ENCODE results near the gene TOMM70.

Gene TOMM70

DNA sequence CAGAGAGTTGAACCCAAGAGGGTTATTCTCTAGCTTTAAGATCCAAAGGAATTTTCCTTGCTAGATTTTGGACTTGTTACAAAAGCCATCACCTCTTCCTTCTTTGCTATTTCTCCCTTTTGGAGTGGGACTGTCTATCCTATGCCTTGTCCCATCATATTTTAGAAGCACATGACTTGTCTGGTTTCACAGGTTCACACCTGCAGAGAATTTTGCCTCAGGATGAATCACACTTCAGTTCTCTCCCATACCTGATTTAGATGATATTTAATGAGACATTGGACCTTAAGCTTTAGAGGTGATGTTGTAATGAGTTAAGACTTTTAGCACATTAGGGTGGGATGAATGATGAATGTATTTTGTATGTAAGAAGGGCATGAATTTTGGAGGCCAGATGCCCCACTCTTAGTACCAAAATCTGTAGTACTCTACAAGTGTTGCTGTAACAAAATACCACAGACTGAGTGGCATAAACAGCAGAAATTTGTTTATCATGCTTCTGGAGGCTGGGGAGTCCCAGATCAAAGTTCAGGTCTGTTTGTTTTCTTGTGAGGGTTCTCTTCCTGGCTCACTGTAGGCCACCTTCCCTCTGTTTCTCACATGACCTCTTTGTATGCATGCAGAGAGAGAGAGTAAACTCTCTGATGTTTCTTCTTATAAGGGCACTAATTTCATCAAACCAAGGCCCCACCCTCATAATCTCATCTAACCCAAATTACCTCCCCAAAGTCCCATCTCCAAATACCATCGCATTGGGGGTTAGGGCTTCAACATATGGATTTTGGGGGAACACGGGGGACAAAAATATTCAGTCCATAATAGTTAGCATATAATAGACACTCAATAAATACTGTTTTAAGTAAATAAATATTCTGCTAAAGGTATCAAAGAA, 10.4 kb upstream of the TOMM70 start:
- no peak for DNase-seq

DNA sequence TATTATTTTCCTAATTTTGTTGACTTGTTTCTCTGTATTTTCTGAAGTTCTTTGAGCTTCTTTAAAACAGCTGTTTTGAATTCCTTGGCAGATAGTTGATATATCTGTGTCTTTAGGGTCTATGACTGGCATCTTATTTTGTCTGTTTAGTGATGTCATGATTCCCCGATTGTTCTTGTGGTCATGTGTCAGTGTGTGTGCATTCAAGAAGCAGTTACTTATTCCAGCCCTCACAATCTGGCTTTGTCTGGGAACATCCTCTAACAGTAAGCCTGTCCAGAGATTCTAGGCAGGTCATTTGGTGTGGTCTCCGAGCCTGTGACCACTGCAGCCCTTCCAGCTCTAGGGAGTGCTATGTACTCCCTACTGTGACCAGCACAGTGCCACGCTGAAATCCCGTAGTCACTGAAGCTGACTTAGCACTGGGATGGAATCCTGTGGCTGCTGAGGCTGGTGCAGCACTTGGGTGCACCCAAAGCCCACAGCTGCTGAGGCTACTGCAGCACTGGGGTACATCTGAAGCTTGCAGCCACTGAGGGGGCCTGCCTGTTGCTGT, 7.2 kb upstream of the TOMM70 start:
- DNase-seq = no peak

DNA sequence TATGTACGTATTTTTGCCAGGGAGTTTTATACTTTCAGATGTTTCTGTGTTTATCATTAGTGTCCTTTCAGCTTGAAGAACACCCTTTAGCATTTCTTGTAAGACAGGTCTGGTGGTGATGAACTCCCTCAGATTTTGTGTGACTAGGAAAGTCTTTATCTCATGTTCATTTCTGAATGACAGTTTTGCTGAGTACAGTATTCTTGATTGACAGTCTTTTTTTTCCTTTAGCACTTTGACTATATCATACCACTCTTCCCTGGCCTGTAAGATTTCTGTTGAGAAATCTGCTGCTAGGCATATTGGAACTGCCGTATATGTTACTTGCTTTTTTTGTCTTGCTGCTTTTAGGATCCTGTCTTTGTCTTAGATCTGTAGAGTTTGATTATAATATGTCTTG, 6.3 kb upstream of the TOMM70 start:
- DNase-seq = no peak

DNA sequence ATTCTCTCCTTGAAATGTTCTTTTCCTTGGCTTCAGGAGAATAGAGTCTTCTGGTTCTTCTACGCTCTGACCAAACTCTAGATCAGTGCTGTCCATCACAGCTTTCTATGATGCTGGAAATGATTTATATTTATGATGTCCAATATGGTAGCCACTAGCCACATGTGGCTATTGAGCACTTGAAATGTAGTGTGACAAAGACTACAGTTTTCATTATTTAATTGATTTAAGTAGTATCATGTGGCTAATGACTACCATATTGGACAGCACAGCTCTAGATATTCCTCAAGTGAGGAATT, 3.3 kb upstream of the TOMM70 start:
- DNase-seq = no peak

DNA sequence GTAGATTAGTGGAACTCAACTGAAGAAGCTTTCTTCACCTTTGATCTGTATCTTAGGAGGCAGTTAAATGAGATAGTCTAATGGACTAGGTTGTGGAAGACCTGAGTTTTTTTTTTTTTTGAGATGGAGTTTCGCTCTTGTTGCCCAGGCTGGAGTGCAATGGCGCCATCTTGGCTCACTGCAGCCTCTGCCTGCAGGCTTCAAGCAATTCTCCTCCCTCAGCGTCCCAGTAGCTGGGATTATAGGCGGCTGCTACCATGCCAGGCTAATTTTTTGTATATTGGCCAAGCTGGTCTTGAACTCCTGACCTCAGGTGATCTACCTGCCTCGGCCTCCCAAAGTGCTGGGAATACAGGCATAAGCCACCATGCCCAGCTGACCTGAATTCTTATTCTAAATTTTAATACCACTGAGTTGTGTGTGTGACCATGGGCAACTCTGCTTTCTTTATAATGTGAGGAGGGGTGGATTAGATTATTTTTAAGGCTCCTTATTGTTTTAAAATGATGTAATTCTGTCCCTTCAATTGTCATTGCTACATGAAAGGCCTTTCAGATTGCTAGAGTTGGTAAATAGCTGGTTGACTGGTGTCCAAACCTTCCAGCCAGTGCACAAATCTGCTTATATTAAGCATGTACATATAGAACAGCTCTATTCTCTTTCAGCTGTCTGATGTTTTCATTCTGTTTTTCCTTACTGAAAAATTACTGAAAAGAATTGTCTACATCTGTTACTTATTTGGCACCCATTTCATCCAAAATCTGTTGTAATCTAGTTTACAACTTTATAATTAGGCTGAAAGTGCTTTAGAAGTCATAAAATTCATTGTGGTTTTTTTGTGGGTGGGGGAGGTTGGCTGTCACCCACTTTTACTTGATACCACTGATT, 2.7 kb upstream of the TOMM70 start:
- peak; percentile 6 for DNase-seq

DNA sequence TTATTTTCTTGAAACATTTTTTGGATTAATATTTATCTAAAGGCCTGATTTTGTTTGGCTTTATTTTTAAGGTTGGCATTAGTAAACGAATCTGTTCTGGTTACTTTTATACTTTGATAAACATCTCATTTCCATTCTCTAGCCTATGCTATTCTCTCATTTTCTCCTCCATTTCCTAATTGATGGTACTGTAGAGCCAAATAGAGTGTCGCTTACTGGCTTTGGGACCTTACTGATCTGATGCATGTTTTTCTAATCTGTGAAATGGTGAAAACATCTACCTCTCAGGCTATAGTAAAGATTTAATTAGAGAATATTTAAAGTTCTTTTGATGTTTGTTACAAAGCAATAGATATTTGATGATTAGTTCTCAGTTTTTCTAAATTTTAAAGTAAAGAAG, 2.0 kb upstream of the TOMM70 start:
- no peak for DNase-seq

DNA sequence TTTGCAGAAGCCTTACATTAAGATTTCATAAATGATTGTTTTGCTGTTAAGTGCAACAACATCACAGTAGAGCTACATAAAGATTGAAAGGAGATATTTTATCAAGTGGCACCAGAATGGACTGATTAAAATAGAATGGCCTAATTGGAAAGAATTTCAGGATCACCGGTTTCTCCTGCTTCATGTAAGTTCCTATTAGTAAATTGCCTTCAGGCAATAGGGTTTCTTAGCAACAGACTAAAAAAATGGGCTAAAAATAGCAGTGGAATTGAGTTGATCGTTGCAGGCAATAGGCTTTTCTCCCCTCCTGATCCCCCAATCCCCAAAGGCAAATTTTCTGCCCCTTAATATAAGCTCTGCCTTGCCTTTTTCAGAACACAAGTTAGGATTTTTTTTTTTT, 1.4 kb upstream of the TOMM70 start:
- DNase-seq = peak; percentile 38

DNA sequence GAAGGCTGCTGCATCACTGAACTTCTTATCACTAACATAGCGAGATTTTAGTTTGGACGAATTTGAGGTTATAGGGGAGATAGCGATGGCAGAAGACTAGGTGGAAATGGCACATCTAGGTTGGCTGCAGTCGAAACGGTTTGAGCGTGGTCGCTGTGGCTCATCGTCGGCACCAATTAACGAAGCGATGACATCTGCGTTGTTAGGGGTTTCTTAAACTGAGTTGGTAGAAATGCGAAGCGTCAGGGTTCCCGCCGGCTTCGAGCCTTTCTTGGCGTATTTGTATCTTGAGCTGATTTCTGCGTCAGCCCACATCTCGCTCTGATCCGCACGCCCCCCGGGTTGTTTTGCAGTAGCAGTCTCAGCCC, 769 bp upstream of the TOMM70 start:
- DNase-seq = no peak

DNA sequence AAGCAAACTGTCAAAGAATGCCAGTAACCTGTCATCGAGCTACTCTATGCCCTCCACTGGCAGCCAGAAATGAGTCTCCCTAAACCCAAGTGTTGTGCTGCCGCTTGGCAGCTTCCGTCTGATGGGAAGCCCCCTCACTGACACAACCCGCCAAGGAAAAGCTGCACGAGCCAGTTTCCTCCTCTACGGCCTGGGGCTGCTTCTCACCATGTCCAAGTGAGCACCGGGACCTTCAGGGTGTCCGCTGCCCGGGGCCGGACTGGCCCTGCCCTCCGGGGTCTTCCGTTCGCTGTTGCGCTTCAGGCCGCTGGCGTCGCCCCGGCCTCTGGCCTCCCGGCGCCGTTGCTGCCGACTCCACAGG, 490 bp downstream of the TOMM70 start:
- DNase-seq = no peak

DNA sequence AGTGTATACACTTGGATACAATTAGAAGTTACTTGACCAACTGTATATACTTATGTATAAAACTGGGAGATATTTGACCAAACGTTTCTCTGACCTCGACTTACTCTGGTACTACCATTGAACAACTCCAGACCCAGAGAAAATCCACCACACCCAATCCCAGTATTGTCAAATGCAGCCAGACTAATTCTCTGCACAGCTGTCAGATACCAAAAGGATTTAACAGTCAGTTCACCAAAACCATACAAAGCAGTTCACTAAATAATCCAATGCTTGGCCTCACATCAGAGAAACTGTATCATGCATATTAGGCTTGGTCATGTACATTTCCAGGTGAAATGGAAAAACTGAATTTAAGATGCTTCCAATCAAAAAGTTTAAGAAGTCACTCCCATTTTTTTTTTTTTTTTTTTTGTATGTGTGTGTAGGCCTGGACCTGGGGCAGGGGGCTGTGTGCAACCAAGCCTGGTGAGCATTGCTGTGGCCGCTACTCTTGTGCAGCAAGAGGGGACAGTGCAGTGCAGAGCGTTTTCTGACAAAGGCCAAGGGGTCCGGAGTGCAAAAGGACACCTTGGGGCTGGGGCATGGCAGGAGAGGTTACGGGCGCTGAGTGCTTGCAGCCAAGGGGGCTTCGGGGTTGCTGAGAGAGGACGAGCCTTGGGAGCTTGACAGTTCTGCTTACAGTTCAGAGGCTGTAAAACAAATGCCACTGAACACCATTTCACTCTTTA, 1.4 kb downstream of the TOMM70 start:
- no peak for DNase-seq

DNA sequence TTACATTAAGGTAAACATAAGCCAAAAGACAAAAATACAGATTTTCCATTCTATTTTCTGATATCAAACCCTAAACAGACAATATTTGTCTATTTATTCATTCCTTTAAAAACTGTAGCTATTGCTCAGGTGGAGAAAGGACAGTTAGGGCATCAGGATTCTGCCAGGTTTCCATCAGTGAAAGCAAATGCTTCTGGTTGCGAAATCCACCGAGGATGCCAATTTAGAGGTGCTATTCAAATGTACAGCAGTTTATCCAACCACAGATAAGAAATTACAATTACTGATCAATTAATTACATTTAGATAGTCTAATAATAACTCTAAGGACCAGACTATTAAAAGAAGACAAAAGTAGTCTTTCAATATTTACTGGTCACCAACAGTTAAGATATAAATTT, 3.9 kb downstream of the TOMM70 start:
- DNase-seq = no peak

DNA sequence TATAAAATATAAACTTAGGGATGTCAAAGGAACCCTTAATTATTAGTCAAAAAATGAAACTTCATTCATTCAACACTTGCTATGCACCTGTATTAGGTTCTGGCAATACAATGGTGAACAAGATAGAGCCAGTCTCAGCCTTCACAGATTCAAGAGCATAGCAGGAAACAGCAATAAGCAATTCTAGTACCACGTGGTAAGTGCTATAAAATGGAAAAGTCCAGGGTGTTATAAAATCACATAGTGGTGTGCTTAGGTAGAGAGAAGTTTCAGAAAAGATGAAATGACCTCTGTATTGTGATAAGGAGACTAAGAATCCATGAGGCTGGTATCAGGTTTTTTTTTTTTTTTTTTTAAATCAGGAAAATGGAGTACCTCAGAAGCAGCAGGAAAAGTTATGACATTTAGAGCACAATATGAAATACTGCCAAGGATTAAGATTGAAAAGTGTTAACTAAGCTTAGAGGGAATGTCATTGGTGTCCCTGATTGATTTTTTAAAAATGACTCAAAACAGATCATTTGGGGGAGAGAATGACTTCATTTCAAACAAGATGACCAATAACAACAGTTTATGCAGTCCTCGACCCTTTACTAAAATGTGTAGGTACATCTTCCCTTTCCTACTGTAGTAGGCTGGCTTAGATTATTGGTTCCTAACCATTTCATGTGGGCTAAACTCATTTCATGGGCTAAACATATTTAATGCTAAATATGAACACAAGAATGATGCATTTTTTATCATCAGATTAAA, 5.0 kb downstream of the TOMM70 start:
- DNase-seq = no peak

DNA sequence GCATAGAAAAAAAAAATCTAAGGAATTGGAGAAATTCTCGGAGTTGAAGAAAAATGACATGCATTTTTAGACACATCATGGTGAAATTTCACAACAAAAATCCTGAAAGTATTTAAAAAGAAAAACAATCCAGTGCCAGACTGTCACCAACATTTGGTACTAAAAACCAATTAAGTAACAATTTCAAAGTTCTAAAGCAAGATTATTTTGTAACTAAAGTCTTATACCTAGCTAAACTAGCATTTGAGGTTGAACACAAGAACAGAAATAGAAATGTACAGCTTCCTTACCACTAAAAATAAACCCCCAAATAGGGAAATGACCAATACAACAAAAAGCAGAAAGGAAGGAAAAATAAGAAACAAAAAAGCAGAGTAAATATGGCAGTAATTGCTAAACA, 11.9 kb downstream of the TOMM70 start:
- no peak for DNase-seq

DNA sequence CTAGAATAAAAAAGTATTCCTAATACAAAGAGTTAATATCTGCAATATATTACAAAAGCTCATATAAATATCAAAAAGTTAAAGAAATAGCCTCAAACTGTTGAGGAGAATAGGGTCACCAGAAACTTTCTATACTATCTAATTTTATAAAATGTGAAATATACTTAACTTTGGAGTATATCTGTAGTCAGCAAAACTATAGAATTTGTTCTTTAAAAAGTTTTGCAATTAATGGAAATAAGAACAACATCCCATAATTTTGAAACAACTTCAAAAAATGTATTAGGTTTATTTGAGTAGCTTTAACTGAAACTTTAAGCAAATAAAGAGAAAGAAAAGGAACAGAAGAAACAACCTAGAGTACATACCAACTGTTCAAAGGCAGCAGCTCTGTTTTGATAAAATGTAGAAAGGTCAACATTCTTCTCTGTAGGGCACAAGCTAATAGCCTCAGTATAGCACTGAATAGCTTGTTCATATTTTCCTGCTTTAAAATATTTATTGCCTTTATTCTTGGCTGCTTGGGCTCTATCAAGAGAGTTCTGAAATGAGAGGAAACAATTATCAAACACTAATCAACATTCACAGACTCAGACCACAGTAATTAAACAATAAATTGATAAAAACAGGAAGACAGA, 14.3 kb downstream of the TOMM70 start:
- DNase-seq = no peak

DNA sequence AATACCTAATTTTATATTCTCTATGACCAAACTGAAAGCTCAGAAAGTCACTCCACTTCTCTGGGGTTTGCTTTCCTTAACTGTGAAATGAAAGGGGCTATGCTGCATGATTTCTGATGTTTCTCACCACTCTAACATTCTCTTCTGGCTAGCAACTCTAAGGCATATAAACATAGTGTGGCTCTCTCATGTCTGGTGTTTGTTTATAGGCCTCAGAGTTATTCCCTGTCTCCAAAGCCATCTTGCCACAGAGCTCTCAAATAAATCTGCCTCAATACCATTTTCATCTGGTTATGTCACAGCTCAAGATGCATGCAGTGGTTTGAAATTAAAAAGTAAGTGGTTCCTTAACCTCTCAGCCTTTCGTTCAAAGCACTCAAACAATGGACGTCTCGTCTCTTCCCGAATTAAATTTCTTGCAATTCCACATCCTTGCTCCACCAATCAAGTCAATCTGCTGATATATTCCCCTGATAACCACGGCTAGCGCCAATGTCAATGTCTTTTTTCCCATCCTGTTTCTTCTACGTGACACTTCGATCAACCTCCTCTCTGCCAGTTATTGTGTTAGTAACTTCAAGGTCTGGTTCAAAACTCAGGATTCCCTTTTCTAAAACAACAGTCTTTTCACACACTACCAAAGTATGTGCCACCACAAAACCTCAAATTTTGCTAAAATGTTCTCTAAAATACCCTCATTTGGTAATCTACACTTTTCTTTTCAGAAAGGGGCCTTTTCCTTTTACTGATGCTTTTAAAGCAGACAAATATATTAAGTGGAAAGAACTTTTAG, 16.0 kb downstream of the TOMM70 start:
- DNase-seq = no peak

DNA sequence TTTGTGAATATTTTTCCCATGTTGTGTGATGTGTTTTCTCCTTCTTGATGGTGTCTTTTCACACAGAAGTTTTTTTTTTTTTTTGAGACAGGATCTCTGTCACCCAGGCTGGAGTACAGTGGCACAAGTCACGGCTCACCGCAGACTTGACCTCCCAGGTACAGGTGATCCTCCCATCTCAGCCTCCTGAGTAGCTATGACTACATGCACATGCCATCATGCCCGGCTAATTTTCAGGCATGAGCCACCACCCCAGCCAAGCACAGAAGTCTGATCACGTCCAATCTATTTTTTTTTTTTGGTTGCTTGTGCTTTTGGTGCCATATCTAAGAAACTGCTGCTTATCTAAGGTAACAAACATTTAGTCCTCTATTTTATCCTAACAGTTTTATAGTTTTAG, 24.6 kb downstream of the TOMM70 start:
- no peak for DNase-seq

DNA sequence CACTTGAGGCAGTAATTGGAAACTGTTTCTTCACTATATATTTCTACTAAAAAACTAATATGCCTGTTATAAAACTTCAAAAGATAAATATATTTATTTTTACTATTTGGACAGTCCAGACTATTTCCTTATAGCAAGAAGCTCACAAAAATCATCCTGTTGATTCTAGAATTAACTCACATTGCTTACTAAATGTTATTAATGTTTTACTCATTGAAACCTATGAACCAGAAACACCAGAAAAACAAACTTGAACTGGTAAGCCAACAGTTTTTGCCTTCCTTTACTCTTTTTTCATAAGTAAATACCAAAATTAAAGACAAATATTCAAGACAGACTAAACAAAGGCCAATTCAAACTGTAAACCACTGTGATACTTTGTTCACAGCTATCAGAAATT, 26.4 kb downstream of the TOMM70 start:
- no peak for DNase-seq

DNA sequence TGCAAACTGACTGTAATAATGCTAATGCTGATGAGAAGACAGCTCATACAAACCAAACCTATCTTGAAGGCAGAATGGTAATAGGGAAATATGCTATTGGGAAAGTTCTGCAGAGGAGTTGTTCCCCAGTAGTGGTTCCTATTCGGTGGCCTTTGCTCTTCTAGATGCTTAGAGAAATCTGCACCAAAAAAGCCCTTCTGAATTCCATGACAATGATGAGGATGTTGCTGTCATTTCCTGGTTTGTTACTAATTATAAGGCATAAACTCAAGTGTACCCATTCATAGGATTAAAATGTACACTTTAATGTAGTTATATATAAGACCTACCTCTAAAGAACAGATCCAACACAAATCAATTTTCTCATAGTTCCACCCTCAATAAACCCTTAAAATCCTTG, 30.1 kb downstream of the TOMM70 start:
- no peak for DNase-seq

DNA sequence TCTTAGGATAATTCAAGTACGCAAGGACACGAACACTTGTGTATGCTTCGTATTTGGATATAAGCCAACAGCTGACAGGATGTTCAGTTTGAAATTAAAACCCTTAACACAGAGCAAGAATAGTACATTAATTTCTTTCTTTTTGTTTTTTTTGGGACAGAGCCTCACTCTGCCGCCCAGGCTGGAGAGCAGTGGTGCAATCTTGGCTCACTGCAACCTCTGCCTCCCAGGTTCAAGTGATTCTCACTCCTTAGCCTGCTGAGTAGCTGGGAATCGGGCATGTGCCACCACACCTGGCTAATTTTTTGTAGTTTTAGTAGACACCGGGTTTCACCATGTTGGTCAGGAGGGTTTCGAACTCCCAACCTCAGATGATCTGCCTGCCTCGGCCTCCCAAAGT, 32.4 kb downstream of the TOMM70 start:
- DNase-seq = no peak

DNA sequence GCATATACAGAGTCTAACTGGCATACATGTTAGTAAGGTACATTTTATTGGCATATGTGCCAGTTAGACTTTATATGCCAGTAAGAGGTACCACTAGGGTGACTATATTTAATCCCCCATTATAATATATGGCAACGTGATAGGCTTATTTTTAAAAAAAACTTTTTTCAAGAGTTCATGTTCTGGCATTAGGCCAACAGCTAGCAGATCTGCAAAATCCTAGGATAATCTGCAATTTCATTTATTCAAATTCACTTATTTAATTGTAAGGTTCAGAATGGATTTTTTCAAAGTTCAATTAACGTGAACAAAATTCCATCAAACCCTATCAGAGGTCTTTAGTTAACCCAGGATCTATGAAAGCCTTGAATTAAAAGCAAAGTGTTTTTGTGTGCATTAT, 34.5 kb downstream of the TOMM70 start:
- DNase-seq = no peak

DNA sequence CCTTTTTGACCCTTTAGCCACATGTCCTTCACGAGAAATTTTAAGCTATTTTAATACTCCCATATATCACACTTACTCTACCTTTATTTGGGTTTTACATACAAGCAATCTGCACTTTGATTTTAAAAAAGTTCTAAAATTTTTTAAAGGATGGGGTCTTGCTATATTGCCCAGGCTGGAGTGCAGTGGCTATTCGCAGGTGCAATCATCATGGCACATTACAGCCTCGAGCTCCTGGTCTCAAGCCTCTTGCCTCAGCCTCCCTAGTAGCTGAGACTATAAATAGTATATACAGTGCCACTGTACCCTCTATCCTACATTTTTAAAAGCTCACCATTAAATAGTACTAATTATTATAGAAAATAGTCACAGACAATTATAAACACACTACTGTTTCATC, 36.5 kb downstream of the TOMM70 start:
- DNase-seq = no peak

All from NCI-H446 treated with DMSO at 0.1 percent for 48 hours (cell line).